LoVo (cell line): ENCODE measurements around the gene ACSBG1.
A peak's percentile ranks its signal among the peaks of the same experiment; 100 is the strongest.
"Not testable (repeated sequence)": the region's sequence is repeated elsewhere in the genome, so short reads cannot be mapped to it uniquely, and the experiment has no call there.

ENCODE experiments used
- DNase-seq: peaks from one replicate; pipeline ENCODE4 v3.0.0-alpha.2; 2016; ENCODE audit warnings: low spot score

The ACSBG1 gene

DNA sequence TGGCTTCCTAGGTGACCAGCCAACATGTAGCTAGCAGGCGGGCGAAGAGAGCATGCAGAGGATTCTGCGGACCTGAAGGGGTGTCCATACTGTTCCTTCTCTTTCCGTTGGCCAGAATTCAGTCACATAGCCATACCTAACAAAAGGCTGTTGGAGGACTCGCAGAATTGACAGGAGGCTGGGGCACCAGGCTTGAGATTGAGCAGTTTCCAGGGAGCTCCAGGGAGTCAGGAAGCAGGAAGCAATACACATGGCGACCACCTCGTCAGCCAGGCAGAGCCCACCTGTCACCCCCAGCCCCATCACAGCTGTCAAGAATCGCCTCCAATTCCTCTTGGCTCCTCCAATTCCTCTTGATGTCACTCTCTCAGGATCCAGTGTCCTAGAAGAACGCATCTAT is 16.8 kb upstream of the ACSBG1 start:
- no peak for DNase-seq

DNA sequence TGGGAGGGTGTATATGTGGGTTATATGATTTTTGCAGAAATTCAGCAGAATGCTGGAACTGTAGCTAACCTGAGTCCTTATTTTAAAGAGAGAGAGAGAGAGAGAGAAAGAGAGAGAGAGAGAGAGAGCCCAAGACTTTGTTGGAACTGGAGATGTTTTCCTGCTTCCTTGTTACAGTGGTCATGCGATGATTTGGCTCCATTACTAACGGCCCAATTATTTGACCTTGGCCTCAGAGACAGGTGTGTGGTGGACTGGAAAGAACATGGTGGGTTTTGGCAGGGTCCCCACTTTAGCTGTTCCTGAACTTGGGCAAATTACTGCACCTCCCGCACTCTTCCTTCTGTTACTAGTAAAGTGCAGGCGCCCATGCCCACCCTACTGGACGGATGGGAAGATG is 14.8 kb upstream of the ACSBG1 start:
- no peak for DNase-seq

DNA sequence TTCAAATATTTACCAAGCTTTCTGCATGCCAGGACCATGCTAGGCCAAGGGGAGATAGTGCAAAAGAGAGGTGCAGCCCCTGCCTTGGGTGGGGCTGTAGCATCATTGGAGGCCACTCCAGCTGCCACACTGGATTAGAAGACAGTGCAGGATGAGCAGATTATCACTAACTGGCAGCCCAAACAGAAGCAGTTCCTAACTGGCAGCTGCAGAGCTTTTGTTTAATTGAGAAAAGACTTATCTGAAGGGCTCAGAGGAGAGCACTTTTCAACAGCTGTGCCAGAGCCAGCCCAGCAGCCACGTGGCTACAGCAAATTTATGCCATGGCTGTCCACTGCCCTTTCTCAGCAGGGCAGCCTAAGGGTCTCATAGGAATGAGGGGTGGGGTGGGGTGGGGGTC is 13.5 kb upstream of the ACSBG1 start:
- DNase-seq = no peak

DNA sequence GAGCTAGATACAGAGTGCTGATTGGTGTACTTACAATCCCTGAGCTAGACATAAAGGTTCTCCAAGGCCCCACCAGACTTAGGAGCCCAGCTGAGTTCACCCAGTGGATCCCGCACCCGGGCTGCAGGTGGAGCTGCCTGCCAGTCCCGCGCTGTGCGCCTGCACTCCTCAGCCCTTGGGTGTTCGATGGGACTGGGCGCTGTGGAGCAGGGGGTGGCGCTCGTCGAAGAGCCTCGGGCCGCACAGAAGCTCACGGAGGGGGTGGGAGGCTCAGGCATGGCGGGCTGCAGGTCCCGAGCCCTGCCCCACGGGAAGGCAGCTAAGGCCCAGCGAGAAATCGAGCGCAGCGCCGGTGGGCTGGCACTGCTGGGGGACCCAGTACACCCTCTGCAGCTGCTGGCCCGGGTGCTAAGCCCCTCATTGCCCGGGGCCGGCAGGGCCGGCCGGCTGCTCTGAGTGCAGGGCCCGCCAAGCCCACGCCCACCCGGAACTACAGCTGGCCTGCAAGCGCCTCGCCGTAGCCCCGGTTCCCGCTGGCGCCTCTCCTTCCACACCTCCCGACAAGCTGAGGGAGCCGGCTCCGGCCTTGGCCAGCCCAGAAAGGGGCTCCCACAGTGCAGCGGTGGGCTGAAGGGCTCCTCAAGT is 11.7 kb upstream of the ACSBG1 start:
- DNase-seq = not testable (repeated sequence)

DNA sequence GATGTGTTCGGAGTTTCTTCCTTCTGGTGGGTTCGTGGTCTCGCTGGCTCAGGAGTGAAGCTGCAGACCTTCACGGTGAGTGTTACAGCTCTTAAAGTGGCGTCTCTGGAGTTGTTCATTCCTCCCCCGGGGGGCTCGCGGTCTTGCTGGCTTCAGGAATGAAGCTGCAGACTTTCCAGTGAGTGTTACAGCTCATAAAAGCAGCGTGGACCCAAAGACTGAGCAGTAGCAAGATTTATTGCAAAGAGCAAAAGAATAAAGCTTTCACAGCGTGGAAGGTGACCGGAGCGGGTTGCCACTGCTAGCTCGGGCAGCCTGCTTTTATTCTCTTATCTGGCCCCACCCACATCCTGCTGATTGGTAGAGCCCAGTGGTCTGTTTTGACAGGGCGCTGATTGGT is 11.0 kb upstream of the ACSBG1 start:
- not testable (repeated sequence) for DNase-seq

DNA sequence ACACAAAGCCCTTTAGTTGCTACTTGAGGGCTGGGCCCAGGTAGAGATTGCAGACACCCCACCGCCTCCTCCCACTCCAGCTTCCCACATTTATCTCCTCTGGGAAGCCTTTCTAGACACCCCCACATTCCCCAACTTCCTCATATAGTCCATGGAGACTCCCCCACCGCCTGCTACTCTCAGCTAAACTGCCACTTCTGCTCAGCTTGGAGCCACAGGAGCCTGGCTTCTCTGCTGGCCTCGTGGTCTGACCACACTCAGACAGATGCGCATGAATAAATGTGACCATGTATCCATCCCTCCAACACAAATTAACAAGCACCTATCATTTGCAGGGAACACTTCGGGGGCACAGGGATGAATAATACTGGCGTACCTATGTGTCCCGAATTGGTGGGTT is 10.5 kb upstream of the ACSBG1 start:
- DNase-seq = no peak

DNA sequence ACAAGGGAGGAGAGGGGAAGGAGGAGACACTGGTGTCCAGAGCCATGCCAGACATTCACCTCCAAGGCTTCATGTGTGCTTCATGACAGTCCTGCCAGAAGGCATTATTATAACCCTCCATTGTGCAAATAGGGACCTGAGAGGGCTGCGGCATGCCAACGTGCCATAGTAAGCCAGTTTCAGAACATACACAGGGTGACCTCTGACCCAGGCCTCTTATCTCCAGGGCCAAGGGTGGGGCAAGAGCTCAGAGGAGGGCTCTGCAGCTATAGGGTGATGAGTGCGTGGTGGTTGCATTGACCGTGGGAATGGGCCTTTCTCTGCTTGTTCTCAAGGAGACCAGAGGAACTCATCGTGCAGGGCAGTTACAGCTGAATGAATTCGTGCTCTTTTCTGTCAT is 9.7 kb upstream of the ACSBG1 start:
- DNase-seq = peak; percentile 22

DNA sequence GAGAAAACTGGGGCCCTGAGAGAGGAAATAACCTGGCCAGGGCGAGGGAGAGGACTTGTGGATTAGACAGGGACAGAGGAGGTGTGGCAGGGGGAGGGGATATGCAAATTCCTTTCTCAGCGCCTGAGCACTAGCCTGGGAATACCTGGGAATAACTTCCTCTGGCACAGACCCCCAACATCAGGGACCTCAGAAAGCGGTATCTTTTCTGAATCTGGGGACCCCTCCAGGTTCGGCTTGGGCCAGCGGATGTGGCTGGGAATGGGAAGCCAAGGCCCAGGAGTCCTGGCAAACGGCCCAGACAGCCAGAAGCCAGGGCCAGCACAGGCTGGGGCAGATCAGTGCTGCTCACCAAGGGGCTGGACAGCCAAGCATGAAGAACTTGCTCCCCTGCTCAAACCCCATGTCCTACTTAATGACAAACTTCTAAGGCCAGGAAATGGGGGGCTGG is 9.2 kb upstream of the ACSBG1 start:
- no peak for DNase-seq

DNA sequence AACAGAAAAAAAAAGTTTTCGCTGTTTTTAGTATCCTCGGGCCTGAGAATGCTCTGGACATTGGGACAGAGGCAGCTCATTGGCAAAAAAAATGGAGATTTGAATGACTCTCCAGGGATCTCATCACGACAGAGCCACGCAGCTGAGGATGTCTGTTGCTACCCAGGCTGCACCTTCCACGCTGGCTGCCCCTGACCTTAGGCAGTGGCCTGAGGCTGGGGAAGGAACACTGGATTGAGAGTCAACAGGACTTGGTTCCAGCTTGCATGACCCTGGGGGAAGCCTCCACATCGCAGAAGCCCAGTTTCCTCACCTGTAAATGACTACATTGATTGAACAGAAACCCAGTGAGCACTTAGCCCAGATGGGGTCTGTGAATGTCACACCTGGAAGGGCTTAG is 8.7 kb upstream of the ACSBG1 start:
- no peak for DNase-seq

DNA sequence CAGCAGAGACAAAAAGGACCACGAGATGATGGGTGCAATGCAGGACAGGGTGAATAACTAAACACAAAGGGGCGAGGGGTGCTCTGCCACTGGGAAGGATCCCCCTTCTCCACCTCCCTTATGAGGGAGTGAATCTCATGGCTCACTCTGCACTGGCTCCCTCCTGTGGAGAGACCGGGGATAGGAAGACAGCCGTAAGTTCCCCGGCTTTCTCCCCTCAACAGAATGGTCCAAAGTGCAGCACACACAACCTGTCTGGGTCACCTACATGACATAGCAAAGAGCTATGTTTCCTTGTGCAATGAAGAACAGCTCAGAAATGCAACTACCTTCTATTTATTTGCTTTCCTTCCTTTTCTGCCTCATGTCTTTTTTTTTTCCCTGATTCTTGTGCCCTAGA is 7.8 kb upstream of the ACSBG1 start:
- DNase-seq = no peak

DNA sequence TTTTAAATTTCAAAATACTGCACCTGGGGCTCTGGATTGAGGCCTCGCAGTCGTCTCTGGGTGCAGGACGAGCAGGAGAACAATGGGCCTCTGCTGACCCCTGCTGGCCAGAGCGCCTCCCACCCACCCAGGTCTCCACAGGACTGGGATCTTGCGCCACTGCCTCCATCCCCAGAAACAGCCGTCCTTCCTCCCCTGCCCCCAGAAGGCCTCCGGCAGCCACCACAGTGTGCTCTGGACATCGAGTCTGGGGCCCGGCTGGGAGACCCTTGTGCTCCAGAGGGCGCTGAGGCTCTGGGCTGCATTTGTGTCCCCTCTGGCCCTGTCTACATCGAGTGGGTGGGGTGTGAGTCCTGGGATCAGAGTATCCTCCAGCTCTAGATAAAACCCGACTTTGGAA is 6.7 kb upstream of the ACSBG1 start:
- peak; percentile 87 for DNase-seq

DNA sequence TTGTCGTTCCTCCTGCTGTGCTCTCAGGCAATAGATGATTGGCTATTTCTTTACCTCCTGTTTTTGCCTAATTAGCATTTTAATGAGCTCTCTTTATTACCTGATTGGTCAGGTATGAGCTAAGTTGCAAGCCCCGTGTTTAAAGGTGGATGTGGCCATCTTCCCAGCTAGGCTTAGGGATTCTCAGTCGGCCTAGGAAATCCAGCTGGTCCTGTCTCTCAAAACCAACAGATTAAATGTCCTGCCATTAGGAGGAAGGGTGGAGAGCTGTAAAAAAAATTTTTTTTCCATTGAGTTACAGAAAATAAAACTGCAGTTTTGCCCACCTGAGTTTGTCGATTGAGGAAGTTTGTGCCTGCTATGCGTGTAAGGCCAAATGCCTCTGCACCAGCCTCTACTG is 5.4 kb upstream of the ACSBG1 start:
- DNase-seq = no peak

DNA sequence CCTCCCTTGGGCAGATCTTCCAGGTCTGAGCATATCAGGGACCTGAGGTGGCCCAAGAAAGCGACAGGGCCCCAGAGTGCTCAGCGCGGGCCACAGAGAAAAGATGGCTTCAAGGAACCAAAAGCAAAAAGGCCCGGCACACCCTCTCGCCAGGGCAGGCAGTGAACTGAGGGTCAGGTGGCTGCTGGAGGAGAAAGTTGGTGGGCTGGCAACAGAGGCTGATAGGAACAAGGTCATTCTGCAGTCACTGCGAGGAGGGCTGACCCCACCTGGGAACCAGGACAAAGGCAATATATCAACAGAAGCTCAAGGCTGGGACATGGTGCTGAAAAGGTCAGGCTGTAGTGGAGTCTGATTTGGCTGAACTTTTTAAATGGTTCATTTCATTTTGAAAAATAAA is 2.8 kb upstream of the ACSBG1 start:
- DNase-seq = no peak

DNA sequence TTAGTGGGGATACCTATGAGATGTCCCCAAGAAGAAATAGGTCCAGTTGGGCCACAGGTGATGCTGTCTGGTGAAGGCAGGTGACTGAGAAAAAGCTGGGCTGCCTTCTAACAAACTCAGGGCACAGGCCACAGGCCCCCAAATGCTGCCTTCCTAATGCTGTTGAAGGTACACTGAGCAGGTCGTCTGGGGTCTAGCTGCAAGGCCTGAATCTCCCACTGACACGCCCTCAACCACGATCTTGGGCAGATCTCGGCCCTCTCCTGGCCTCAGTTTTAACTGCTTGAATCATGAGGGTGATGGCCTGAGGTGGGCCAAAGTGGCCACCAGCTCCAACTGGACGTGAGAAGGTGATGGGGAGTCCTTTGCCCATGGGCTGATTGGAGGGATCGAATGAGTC is 2.1 kb upstream of the ACSBG1 start:
- no peak for DNase-seq

DNA sequence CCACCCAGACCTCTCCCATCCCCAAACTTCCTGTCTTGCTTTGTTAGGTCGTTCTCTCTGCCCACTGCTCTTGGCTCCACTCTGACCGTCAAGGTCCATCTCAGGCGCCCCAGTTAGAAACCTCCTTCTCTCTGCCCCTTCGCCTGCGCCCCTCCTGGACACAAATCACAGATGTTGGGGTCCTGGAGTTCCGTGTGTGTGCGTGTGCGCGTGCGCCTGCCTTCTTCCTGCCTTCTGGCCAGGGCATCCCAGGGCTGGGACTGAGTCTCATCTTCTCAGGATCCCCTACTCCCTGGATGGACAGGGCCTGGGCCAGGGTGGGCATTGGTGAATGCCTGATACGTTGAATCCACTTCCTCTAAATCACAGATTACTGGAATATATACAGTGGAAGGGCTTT is 869 bp downstream of the ACSBG1 start:
- no peak for DNase-seq

DNA sequence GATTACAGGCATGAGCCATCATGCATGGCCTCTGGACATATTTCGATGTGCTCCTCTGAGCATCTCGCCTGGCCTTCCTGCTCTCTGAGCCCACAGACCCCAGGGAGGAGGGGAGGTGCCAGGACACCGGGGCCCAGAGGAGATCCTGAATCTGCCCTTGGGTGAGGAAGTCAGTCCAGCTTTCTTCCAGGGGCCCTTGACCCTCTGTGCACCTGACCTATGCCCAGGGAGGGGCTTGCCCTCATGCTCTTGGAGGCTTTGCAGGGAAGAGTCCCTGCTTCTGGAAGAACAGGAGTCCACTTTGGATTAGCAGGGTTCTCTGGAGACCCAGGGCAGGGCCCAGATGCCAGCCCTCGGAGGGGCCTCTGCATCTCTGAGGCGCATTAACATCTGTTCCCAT is 1.4 kb downstream of the ACSBG1 start:
- no peak for DNase-seq

DNA sequence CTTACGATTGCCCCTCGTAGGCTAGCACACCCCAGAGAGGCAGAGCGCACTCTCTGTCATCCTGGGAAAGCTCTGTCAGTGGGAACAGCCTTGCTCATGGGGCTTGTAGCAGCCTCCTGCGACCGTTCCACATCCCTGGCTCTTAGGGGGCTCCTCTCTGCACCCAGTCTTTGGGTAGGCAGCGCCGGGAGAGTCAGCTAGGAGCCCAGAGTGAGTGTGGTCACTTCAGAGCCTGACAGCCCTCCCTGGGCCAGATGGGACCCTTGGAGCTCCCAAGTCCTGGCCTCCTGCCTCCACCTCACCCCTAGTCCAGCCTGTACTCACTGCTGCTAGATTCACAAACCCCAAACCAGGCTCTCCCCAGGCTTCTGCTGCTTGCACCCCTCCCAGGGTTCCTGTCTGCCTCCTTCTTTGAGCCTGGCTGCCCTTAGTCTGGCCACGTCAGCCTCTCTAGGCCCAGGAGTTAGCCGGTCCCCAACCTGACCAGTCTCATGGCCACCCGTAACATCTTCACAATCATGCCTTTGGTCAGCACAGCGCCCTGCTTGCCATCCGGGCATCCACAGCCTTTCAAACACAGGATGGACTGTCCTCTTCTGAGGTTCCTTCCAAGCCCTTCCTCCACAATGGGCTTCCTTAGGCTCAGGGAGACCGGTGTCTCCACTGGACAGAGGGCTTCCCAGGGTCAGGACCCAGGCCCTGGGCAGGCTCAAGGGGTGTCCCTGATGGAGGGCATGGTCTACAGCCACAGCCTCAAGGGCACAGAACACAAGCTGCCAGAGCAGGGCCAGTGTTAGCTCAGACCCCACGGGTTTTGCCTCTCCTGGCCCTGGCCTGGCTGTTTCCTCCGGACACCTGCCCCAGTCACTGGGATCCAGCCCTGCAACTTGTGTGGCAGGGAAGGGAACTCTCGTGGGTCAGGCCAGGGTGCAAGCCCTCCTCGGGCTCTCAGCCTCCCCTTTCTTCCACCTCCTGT is 4.6 kb downstream of the ACSBG1 start:
- DNase-seq = no peak

DNA sequence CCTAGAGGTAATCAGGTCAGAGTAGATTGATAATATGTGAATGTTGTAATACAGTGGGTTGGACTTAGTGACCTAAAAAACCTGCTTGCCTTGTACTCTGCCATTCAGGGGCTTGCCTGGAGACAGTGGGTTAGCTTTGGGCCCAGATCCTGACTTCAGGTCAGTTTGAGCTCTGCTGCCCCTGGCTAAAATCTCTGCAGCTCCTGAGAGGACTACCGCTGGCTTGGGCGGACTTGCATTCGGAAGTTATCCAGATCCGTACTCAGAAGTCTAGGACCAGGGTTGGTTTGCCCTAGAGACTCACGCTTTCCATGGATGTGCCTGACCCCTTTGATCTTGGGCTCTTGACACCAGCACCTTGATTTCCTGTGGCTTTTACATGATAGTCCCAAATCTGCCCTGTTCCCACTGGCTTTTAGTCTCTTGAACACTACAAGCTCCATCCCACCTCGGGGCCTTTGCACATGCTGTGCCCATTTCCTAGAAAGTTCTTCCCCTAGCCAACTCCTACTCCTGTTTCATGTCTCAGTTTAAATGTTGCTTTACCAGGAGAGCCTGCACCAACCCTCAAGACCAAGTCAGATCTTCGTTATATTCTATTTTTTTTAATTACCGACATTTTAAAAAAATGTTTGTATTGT is 5.9 kb downstream of the ACSBG1 start:
- DNase-seq = no peak

DNA sequence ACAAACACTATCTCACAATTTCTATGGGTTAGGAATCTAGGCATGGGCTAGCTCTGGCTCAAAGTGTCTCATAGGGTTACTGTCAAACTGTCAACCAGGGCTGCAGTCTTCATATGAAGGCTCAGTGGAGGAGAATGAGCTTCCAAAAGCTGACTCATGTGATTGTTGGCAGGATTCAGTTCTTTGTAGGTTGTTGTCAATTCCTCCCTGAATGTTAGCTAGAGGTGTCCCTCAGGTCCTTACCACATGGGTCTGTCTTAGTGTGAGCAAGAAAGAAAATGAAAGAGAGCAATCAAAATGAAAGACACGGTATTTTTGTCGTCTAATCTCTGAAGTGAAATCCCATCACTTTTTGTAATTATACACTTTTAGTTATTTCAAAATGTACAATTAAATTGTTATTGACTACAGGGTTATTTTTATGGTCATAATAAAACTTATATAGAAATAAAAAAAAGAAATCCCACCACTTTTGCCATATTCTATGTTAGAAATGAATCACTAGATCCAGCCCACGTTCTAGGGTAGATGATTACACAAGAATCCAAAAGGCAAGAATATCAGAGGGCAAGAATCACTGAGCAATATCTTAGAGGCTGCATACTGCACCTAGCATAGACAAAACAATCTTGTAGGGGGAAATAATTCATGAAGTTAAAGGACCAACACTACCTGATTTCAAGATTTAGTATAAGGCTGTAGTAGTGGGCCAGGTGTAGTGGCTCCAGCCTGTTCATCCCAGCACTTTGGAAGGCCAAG is 8.4 kb downstream of the ACSBG1 start:
- DNase-seq = no peak

DNA sequence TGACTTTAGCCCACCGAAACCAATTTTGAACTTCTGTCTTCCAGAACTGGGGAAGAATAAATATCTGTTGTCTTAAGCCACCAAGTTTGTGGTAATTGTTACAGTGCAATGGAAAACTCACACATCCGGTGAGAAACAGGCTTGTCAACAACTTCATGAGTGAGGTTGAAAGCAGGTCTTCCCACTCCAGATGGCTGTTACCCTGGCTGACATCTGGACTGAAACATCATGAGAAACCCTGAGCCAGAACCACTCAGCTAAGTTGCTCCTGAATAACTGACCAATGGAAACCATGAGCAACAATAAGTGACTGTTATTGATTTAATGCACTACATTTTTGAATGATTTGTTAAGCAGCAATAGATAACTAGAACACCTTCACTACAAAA is 10.3 kb downstream of the ACSBG1 start:
- DNase-seq = no peak

DNA sequence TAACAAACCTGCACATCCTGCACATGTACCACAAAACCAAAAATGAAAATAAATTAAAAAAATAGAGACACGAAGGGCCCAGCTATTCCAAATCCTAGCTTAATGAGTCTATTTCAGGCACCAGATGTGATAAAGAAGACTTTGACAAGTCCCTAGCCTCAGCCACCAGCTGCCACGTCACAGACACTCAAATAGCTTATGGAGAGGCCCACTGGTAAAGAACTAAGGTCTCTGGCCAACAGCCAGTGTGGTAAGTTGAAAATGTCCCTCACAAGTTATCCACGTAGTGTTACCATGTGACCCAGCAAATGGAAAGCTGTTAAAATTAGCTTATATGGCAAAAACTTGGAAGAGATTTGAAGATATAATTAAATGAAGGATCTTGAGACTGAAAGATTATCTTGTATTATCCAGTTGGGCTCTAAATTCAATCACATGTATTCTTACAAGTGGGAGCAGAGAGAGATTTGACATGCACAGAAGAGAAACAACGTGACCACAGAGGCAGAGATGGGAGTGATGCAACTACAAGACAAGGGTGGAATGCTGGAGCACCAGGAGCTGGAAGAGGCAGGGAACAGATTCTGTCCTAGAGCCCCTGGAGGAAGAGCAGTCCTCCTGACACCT is 10.9 kb downstream of the ACSBG1 start:
- DNase-seq = no peak
